GM19240 (cell line): Measurements from ENCODE around the gene LIMS2.

ENCODE experiments used
- DNase-seq: peaks from one replicate; pipeline ENCODE4 v3.0.0; 2011; ENCODE audit warnings: low spot score; ENCODE audit not compliant: insufficient read length

Gene LIMS2

GRCh38 chr2:127701193-127701650 is 25.9 kb upstream of the LIMS2 start, which contains the start of gene SFT2D3:
Gene SFT2D3 (plus strand): TSS chr2:127701497. CDS start chr2:127701529, 32 bp downstream.
- peak; percentile 95 for DNase-seq

DNA sequence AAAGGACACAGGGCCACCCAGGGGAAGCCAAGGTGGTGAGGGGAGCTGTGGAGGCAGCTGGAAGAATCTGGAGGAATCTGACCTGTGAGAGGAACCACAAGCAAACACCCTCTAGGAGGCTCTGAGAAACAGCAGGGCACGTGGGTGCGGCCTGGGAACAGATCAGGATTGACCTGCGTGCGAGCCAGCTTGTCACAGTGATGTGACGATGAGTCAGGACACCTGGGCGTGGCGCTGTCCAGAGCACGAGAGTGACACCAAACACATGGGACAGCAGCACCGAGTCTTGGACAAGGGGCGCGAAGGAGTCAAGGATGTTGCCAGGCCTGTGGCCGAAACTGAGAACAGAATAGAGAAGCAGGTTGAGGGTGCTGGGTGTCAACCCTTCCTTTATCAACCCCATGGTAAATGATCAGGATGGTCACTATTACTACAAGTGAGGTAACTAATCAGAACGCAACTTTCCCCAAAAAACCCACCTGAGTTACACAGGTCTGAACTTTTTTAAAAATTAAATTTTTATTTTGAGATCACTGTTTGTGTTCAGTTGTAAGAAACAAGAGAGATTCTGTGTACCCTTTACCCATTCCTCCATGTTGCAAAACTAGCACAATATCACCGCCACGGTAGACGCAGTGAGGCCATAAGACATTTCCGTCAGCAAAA is 25.3 kb upstream of the LIMS2 start:
- DNase-seq = peak; percentile 95

GRCh38 chr2:127698553-127699355 is 23.4 kb upstream of the LIMS2 start:
- DNase-seq = no peak

DNA sequence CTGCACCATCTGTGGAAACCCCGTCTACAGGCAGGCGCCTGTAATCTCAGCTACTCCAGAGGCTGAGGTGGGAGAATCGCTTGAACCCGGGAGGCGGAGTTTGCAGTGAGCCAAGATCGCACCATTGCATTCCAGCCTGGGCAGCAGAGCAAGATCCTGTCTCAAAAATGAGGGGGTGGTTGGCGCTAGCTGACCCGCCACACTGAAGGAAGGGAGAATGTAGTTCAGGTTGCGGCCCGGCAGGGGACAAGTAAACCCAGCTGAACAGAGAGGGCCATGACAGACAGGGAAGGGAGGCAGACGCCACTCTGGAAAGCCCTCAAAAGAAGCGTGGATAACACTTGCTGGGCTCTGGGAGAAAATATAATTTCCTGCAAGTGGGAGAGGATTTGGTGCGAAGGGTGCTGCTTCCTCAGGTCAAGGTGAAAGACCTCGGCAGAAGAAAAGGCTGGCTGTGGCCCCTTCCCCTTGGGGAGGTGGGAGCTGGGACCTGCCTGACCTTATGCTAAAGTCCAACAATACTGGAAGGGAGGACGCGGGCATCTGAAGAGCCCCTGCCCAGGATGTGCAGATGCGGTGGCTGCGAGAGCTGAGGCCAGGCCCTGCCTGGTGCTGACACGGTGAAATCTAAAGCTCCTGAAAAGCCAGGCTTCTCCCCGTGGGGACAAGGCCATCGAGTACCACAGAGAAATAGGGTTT is 22.3 kb upstream of the LIMS2 start:
- DNase-seq = no peak

GRCh38 chr2:127695491-127696472 is 20.5 kb upstream of the LIMS2 start:
- no peak for DNase-seq

GRCh38 chr2:127694986-127695385 is 19.7 kb upstream of the LIMS2 start:
- no peak for DNase-seq

DNA sequence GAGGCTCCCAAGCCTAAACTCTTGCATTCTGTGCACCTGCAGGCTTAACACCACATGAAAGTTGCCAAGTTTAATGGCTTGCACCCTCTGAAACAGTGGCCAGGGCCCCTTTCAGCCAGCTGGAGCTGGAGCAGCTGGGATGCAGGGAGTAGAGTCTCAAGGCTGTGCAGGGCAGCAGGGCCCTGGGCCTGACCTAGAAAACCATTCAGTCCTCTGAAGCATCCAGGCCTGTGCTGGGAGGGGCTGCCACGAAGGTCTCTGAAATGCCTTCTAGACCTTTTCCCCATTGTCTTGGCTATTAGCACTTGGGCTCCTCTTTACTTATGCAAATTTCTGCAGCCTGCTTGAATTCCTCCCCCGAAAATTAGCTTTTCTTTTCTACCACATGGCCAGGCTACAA is 15.4 kb upstream of the LIMS2 start:
- DNase-seq = no peak

- no peak for DNase-seq
These were observed 13.1 kb upstream of the LIMS2 start for GRCh38 chr2:127688405-127688804.

- DNase-seq = no peak
These were observed 10.2 kb upstream of the LIMS2 start for GRCh38 chr2:127685410-127686080.

- no peak for DNase-seq
These were observed 8.4 kb upstream of the LIMS2 start for GRCh38 chr2:127683757-127684156.

GRCh38 chr2:127683056-127683455 is 7.7 kb upstream of the LIMS2 start:
- no peak for DNase-seq

- no peak for DNase-seq
These were observed 6.9 kb upstream of the LIMS2 start for GRCh38 chr2:127681976-127682857.

- DNase-seq = no peak
These were observed 6.0 kb upstream of the LIMS2 start for GRCh38 chr2:127681288-127681804.

- DNase-seq = no peak
These were observed 5.5 kb upstream of the LIMS2 start for GRCh38 chr2:127680706-127681287.

DNA sequence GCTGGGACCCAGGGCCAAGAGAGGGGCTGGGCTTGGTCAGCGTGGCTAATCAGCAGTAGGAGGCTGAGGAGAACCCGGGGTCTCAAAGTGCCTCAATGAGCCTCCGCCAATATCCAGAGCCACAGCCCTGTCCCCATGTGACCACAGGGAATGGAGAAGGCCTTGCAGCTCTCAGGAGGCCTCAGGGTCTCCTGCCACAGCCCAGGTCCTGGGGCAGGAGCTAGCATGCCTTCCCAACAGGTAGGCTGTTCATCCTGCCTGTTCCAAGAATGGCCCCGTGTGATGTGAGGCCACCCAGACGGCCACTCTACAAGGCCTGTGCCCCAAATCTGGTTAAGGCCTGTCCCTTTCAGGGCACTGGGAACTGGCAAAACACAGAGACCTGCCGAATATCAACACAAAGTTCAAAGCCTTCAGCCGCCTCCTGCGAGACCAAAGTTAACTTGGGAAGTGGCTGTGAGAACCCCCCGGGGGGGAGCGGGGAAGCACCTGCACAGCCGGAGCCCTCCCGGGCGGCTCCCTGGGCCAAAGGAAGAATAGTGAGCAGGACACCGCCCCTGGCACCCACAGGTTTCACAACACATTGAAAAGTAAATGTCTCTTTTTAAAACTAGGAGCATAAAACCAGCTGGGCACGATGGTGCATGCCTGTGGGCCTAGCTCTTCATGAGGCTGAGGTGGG is 4.5 kb upstream of the LIMS2 start:
- DNase-seq = no peak

- no peak for DNase-seq
These were observed 3.7 kb upstream of the LIMS2 start for GRCh38 chr2:127678991-127679390.

- DNase-seq = no peak
These were observed 3.2 kb upstream of the LIMS2 start for GRCh38 chr2:127678531-127678930.

GRCh38 chr2:127676906-127677305 is 1.6 kb upstream of the LIMS2 start:
- no peak for DNase-seq
